GM12892 (cell line): Measurements from ENCODE around the gene AGPAT4.
A peak's percentile ranks its signal among the peaks of the same experiment; 100 is the strongest.

Source experiments
- DNase-seq: peaks from one replicate; pipeline ENCODE4 v3.0.0; 2011; ENCODE audit not compliant: insufficient read length
- FAIRE-seq: peaks from 2 replicates; lab custom pipeline; 2011; peaks lifted over from hg19 to GRCh38; lab: Jason Lieb, UNC
- POLR2A ChIP-seq: IDR thresholded peaks from 2 replicates; pipeline ENCODE4 v1.6.1; 2011; ENCODE audit warnings: low read depth, low read length, control low read depth
- POLR2AphosphoS5 ChIP-seq: IDR thresholded peaks from 2 replicates; pipeline ENCODE4 v1.6.1; 2011; ENCODE audit warnings: low read depth, low read length, control low read depth
- TAF1 ChIP-seq: IDR thresholded peaks from 2 replicates; pipeline ENCODE4 v1.6.1; 2011; ENCODE audit warnings: low read depth, mild to moderate bottlenecking, control low read depth, low read length, borderline replicate concordance

AGPAT4 gene

GRCh38 chr6:161200610-161201370 is 73.1 kb downstream of the AGPAT4 start:
- FAIRE-seq = peak; percentile 5
- TF ChIP-seq POLR2AphosphoS5 (no peak), TAF1 (no peak), POLR2A (no peak)
- DNase-seq = no peak

GRCh38 chr6:161199850-161200249 is 74.0 kb downstream of the AGPAT4 start:
- no peak for FAIRE-seq
- no peak for DNase-seq

GRCh38 chr6:161198783-161199460 is 74.9 kb downstream of the AGPAT4 start:
- TF ChIP-seq POLR2AphosphoS5 = no peak
- no peak for TF ChIP-seq POLR2A
- TF ChIP-seq TAF1 = no peak
- FAIRE-seq = no peak
- DNase-seq = no peak

More at GRCh38 chr6:161199850-161200249, 74.0 kb downstream of the AGPAT4 start:
- TF ChIP-seq TAF1 (no peak), POLR2AphosphoS5 (no peak)

- FAIRE-seq (no peak), DNase-seq (no peak)
- TF ChIP-seq POLR2AphosphoS5 (no peak), TAF1 (no peak), POLR2A (no peak)
Observed at GRCh38 chr6:161198176-161198575, 75.7 kb downstream of the AGPAT4 start.

- FAIRE-seq (no peak), DNase-seq (no peak)
- no peak for TF ChIP-seq POLR2AphosphoS5
- no peak for TF ChIP-seq POLR2A
- no peak for TF ChIP-seq TAF1
Observed at GRCh38 chr6:161195386-161195785, 78.5 kb downstream of the AGPAT4 start.

GRCh38 chr6:161194374-161194773 is 79.5 kb downstream of the AGPAT4 start:
- peak; percentile 50 for FAIRE-seq
- no peak for DNase-seq
- no peak for TF ChIP-seq POLR2AphosphoS5
- no peak for TF ChIP-seq POLR2A
- TF ChIP-seq TAF1 = no peak

GRCh38 chr6:161192636-161193411 is 81.0 kb downstream of the AGPAT4 start:
- no peak for FAIRE-seq
- TF ChIP-seq POLR2A (no peak), POLR2AphosphoS5 (no peak), TAF1 (no peak)
- DNase-seq = no peak

- no peak for TF ChIP-seq POLR2A
- no peak for TF ChIP-seq POLR2AphosphoS5
- TF ChIP-seq TAF1 = no peak
- FAIRE-seq (no peak), DNase-seq (no peak)
Observed at GRCh38 chr6:161191671-161192070, 82.2 kb downstream of the AGPAT4 start.

GRCh38 chr6:161191007-161191406 is 82.9 kb downstream of the AGPAT4 start:
- DNase-seq (no peak), FAIRE-seq (no peak)

GRCh38 chr6:161189891-161190290 is 84.0 kb downstream of the AGPAT4 start:
- TF ChIP-seq POLR2AphosphoS5 = no peak
- TF ChIP-seq TAF1 = no peak
- TF ChIP-seq POLR2A = no peak
- no peak for FAIRE-seq
- no peak for DNase-seq

More at GRCh38 chr6:161191007-161191406, 82.9 kb downstream of the AGPAT4 start:
- TF ChIP-seq POLR2AphosphoS5 (no peak), POLR2A (no peak), TAF1 (no peak)
